K562 treated with DMSO at 1 percent for 4 hours (cell line): ENCODE measurements around the gene ITGAD. TPM values are rescaled to one million over a fixed set of nuclear protein-coding genes. Genes with fewer than 3 reads are reported as not detected.

Experiments
- total RNA-seq: library from RNA; unstranded; fragments of 300-600 nt; gene quantifications from 2 replicates; pipeline ENCODE4 v1.2.3, GENCODE V29; 2022; ENCODE audit not compliant: insufficient read depth

The ITGAD gene
- total RNA-seq, result not detected in 2 replicates

GRCh38 chr16:31393056-31393455 is at the start of gene ITGAD:
Gene ITGAD, plus strand, starts transcription at chr16:31393335. Its CDS starts 26 bp downstream, at chr16:31393361.

GRCh38 chr16:31354394-31355291 is 38.5 kb upstream of the ITGAD start, which contains the start of gene ITGAX:
Gene ITGAX, plus strand, starts transcription at chr16:31355176. Its CDS starts 79 bp downstream, at chr16:31355255.

GRCh38 chr16:31428279-31428597 is 35.1 kb downstream of the ITGAD start, which contains the start of gene COX6A2:
Gene COX6A2, minus strand, starts transcription at chr16:31428360. Its CDS starts 35 bp downstream, at chr16:31428325.

GRCh38 chr16:31458844-31459686 is 65.9 kb downstream of the ITGAD start, which contains the start of gene ARMC5:
Gene ARMC5, plus strand, starts transcription at chr16:31459501. Its CDS starts 24 bp downstream, at chr16:31459525.

GRCh38 chr16:31471875-31472708 is 79.0 kb downstream of the ITGAD start, which contains the start of gene TGFB1I1:
Gene TGFB1I1, plus strand, starts transcription at chr16:31472152. Its CDS starts 37 bp downstream, at chr16:31472189.

Other genes with a start within 250 kb of the ITGAD start
- gene PRSS36, start 243.3 kb upstream of the ITGAD start, total RNA-seq, result not detected in 2 replicates
- 273 and 304 TPM in 2 replicates for gene FUS, start 213.2 kb upstream of the ITGAD start, total RNA-seq
- gene PYCARD, start 190.6 kb upstream of the ITGAD start, total RNA-seq, result 47.8 and 60.3 TPM in 2 replicates
- 0.08 TPM in 1 of 2 replicates, not detected in the other for gene TRIM72, start 179.2 kb upstream of the ITGAD start, total RNA-seq
- not detected in 2 replicates for gene PYDC1, start 176.2 kb upstream of the ITGAD start, total RNA-seq
- gene ITGAM, start 133.4 kb upstream of the ITGAD start, total RNA-seq, result 2.3 and 6.3 TPM in 2 replicates
- 0.74 and 0.84 TPM in 2 replicates for gene ITGAX, start 38.2 kb upstream of the ITGAD start, total RNA-seq
- gene COX6A2, start 35.0 kb downstream of the ITGAD start, total RNA-seq, result not detected in 2 replicates
- 0.50 TPM in 1 of 2 replicates, not detected in the other for gene ZNF843, start 49.5 kb downstream of the ITGAD start, total RNA-seq
- gene ARMC5, start 66.2 kb downstream of the ITGAD start, total RNA-seq, result 12.8 and 17.6 TPM in 2 replicates
- gene TGFB1I1, start 78.8 kb downstream of the ITGAD start, total RNA-seq, result 0.92 TPM in 1 of 2 replicates, not detected in the other
- gene SLC5A2, start 89.8 kb downstream of the ITGAD start, total RNA-seq, result 2.8 and 3.8 TPM in 2 replicates
- 51.3 and 70.1 TPM in 2 replicates for gene RUSF1, start 115.1 kb downstream of the ITGAD start, total RNA-seq
- 13.2 and 20.5 TPM in 2 replicates for gene AHSP, start 134.6 kb downstream of the ITGAD start, total RNA-seq